Mucosa of gallbladder (tissue), 1 donor: ENCODE results near the gene SCAPER. TPM values are rescaled to one million over a fixed set of nuclear protein-coding genes. Genes with fewer than 3 reads are reported as not detected.
"Not testable (repeated sequence)": the region's sequence is repeated elsewhere in the genome, so short reads cannot be mapped to it uniquely, and the experiment has no call there.

Source experiments
- DNase-seq: peaks from one replicate; pipeline ENCODE4 v3.0.0-alpha.2; 2020; ENCODE audit warnings: low spot score
- total RNA-seq: library from RNA; stranded (reverse); gene quantifications from one replicate; pipeline ENCODE4 v1.2.1, GENCODE V29; 2021
- donor health status: DM: no; HTN: no; CAD: no.

The SCAPER gene
- total RNA-seq, 1 donor from 2014 or later, result 20.7 TPM

- DNase-seq, result not testable (repeated sequence)
Measured at GRCh38 chr15:76430711-76431110, 474.4 kb downstream of the SCAPER start.

GRCh38 chr15:76429661-76430060, 475.5 kb downstream of the SCAPER start:
- DNase-seq, result no peak

- DNase-seq, result no peak
Measured at GRCh38 chr15:76426941-76427340, 478.2 kb downstream of the SCAPER start.

GRCh38 chr15:76418352-76419140, 486.6 kb downstream of the SCAPER start:
- no peak for DNase-seq

- no peak for DNase-seq
Measured at GRCh38 chr15:76401285-76401684, 503.9 kb downstream of the SCAPER start.

- DNase-seq, result no peak
Measured at GRCh38 chr15:76398317-76399104, 506.6 kb downstream of the SCAPER start.

- DNase-seq, result no peak
Measured at GRCh38 chr15:76393614-76394013, 511.5 kb downstream of the SCAPER start.

GRCh38 chr15:76391847-76392246, 513.3 kb downstream of the SCAPER start:
- DNase-seq, result no peak

GRCh38 chr15:76391309-76391708, 513.8 kb downstream of the SCAPER start:
- DNase-seq, result no peak

- DNase-seq, result no peak
Measured at GRCh38 chr15:76390571-76390970, 514.6 kb downstream of the SCAPER start.

- no peak for DNase-seq
Measured at GRCh38 chr15:76386926-76387325, 518.2 kb downstream of the SCAPER start.

- no peak for DNase-seq
Measured at GRCh38 chr15:76386178-76386577, 519.0 kb downstream of the SCAPER start.

- DNase-seq, result no peak
Measured at GRCh38 chr15:76384409-76384808, 520.7 kb downstream of the SCAPER start.

GRCh38 chr15:76382987-76383728, 522.0 kb downstream of the SCAPER start:
- no peak for DNase-seq

- DNase-seq, result no peak
Measured at GRCh38 chr15:76381366-76381765, 523.8 kb downstream of the SCAPER start.

- no peak for DNase-seq
Measured at GRCh38 chr15:76380249-76380648, 524.9 kb downstream of the SCAPER start.

- DNase-seq, result no peak
Measured at GRCh38 chr15:76378691-76379090, 526.4 kb downstream of the SCAPER start.

GRCh38 chr15:76377751-76378150, 527.4 kb downstream of the SCAPER start:
- DNase-seq, result no peak

- DNase-seq, result peak; percentile 13
Measured at GRCh38 chr15:76377217-76377616, 527.9 kb downstream of the SCAPER start.

GRCh38 chr15:76376816-76377215, 528.3 kb downstream of the SCAPER start:
- no peak for DNase-seq

GRCh38 chr15:76376029-76376428, 529.1 kb downstream of the SCAPER start:
- DNase-seq, result no peak

GRCh38 chr15:76368122-76368621, 537.0 kb downstream of the SCAPER start:
- no peak for DNase-seq
